ENCODE data around the gene FMO2.

GRCh38 chr1:171257607-171258076 lies 72.5 kb downstream of the FMO2 start:
- TF ChIP-seq, protein P1, sequence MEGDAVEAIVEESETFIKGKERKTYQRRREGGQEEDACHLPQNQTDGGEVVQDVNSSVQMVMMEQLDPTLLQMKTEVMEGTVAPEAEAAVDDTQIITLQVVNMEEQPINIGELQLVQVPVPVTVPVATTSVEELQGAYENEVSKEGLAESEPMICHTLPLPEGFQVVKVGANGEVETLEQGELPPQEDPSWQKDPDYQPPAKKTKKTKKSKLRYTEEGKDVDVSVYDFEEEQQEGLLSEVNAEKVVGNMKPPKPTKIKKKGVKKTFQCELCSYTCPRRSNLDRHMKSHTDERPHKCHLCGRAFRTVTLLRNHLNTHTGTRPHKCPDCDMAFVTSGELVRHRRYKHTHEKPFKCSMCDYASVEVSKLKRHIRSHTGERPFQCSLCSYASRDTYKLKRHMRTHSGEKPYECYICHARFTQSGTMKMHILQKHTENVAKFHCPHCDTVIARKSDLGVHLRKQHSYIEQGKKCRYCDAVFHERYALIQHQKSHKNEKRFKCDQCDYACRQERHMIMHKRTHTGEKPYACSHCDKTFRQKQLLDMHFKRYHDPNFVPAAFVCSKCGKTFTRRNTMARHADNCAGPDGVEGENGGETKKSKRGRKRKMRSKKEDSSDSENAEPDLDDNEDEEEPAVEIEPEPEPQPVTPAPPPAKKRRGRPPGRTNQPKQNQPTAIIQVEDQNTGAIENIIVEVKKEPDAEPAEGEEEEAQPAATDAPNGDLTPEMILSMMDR (optimal IDR thresholded peaks at IDR 0.05 in 1 of 3, IDR thresholded peaks at IDR 0.05 in 1 of 3, conservative IDR thresholded peaks at IDR 0.05 in 1 of 3; ENCODE audit: extremely low read depth in 1 of 3, insufficient read depth in 2 of 3, low read length in 3 of 3): no peak
- no peak for TF ChIP-seq EZH2 (IDR thresholded peaks at IDR 0.05; ENCODE audit: low read length)
